H1 (cell line): Measurements from ENCODE around the gene RAD51B. TPM values are rescaled to one million over a fixed set of nuclear protein-coding genes. Genes with fewer than 3 reads are reported as not detected.

Source experiments
- BCL11A ChIP-seq, 2 experiments: IDR thresholded peaks; one replicate each; pipeline ENCODE4 v1.6.1; 2011; ENCODE audit warnings: low read depth in 2 of 2, low read length in 2 of 2, mild to moderate bottlenecking in 2 of 2
- CHD2 ChIP-seq: IDR thresholded peaks from 2 replicates; pipeline ENCODE4 v1.6.1; 2012; ENCODE audit warnings: low read length, improper control_type of control experiment
- CHD7 ChIP-seq: fragments of 300-600 bp; sonication (generic); IDR thresholded peaks from 2 replicates; pipeline ENCODE4 v1.7.1; 2012; ENCODE audit warnings: low read length, moderate library complexity, mild to moderate bottlenecking, inconsistent platforms; ENCODE audit not compliant: insufficient replicate concordance
- EGR1 ChIP-seq: IDR thresholded peaks from 2 replicates; pipeline ENCODE4 v1.6.1; 2011; ENCODE audit warnings: low read depth, low read length, borderline replicate concordance
- KDM5A ChIP-seq: fragments of 200-600 bp; IDR thresholded peaks from 2 replicates; pipeline ENCODE4 v1.7.1; 2012; ENCODE audit warnings: mild to moderate bottlenecking, low read length, inconsistent platforms, mixed read lengths
- MAX ChIP-seq: IDR thresholded peaks from 2 replicates; pipeline ENCODE4 v1.6.1; 2012; ENCODE audit warnings: inconsistent platforms
- POLR2A ChIP-seq, 2 experiments: IDR thresholded peaks; 1 replicate in 1 of 2; 2 replicates in 1 of 2; pipeline ENCODE4 v1.6.1; 2011; ENCODE audit warnings: low read depth in 2 of 2, low read length in 2 of 2, mild to moderate bottlenecking in 2 of 2; ENCODE audit errors: control extremely low read depth in 1 of 2
- RFX5 ChIP-seq: IDR thresholded peaks from 2 replicates; pipeline ENCODE4 v1.6.1; 2011; ENCODE audit warnings: low read depth, low read length, improper control_type of control experiment, borderline replicate concordance
- RNF2 ChIP-seq: fragments of 200-900, 300-1000 bp; sonication (generic); IDR thresholded peaks from 2 replicates; pipeline ENCODE4 v1.7.1; 2016; ENCODE audit warnings: borderline replicate concordance, low read depth, mild to moderate bottlenecking, antibody characterized with exemption, low read length; ENCODE audit not compliant: poor library complexity, severe bottlenecking; ENCODE audit errors: missing control alignments
- polyA plus RNA-seq, 7 experiments: library from polyadenylated mRNA; depleted of rRNA in 3 of 7; stranded (reverse) in 5 of 7; unstranded in 2 of 7; fragments of >200 nt in 5 of 7; fragments of 200-250 nt in 2 of 7; gene quantifications; 1 replicate in 5 of 7; 2 replicates in 1 of 7; 4 replicates in 1 of 7; pipeline versions ENCODE4 v1.2.1 to v1.2.3, GENCODE V29; 2011 to 2013; ENCODE audit warnings: missing spikeins in 2 of 7, mixed read lengths in 2 of 7
- total RNA-seq: library from RNA; stranded (reverse); fragmentation: NEBNext Ultra II Directional; extraction: Animal tissue kit (Norgen Biotek cat#: 25700); gene quantifications from 2 replicates; pipeline ENCODE4 v1.2.1, GENCODE V29; 2021

RAD51B gene
- total and polyA plus RNA-seq, 2 of the 8 experiments (the other 6 are each of a cell fraction or from before 2014, with no cell fraction given), result 3.9 to 14.9 TPM

GRCh38 chr14:68627050-68627867, 807.7 kb downstream of the RAD51B start (continued):
- TF ChIP-seq CHD7 (no peak), POLR2A (IDR thresholded peaks at IDR 0.05; ENCODE audit: control extremely low read depth in 1 of 2, low read depth in 2 of 2, low read length in 2 of 2) (no peak), RNF2 (no peak), EGR1 (no peak), CHD2 (no peak), KDM5A (no peak), RFX5 (no peak), BCL11A (IDR thresholded peaks at IDR 0.05; ENCODE audit: low read depth in 2 of 2, low read length in 2 of 2) (no peak), MAX (no peak)
